Panc1 (cell line): Measurements from ENCODE around the gene THSD7B.

Experiments
- CTCF ChIP-seq: fragments of 450-650 bp; IDR thresholded peaks from 2 replicates; pipeline ENCODE4 v1.5.1; 2017; ENCODE audit warnings: mild to moderate bottlenecking
- POLR2AphosphoS5 ChIP-seq: IDR thresholded peaks from 2 replicates; pipeline ENCODE4 v1.6.1; 2012; ENCODE audit warnings: mild to moderate bottlenecking, low read depth, low read length, moderate library complexity
- REST ChIP-seq, 2 experiments: IDR thresholded peaks; 2 replicates each; pipeline ENCODE4 v1.6.1; 2011 to 2012; ENCODE audit warnings: low read depth in 2 of 2, control low read depth in 1 of 2, low read length in 1 of 2, mild to moderate bottlenecking in 1 of 2, moderate library complexity in 1 of 2; ENCODE audit not compliant: insufficient read depth in 1 of 2
- SIN3A ChIP-seq: IDR thresholded peaks from 2 replicates; pipeline ENCODE4 v1.6.1; 2012; ENCODE audit warnings: low read depth, mild to moderate bottlenecking, low read length, moderate library complexity, borderline replicate concordance; ENCODE audit not compliant: insufficient read depth

- TF ChIP-seq SIN3A = no peak
- no peak for TF ChIP-seq CTCF
- TF ChIP-seq POLR2AphosphoS5 = no peak
- no peak for TF ChIP-seq REST (IDR thresholded peaks at IDR 0.05; ENCODE audit: insufficient read depth in 1 of 2, low read depth in 2 of 2, low read length in 1 of 2)
Measured at GRCh38 chr2:137161250-137161649, 395.9 kb downstream of the THSD7B start.
